Stimulated activated CD4-positive, alpha-beta T cell treated with anti-CD3 and anti-CD28 coated beads, Interleukin-2, amount 100 ng/mL, for 48 hours (primary cell): ENCODE data around the gene TCF12.

ENCODE experiments used
- DNase-seq, 2 donors: peaks; one replicate each; pipeline ENCODE4 v3.0.0-alpha.2; 2020

The TCF12 gene

DNA sequence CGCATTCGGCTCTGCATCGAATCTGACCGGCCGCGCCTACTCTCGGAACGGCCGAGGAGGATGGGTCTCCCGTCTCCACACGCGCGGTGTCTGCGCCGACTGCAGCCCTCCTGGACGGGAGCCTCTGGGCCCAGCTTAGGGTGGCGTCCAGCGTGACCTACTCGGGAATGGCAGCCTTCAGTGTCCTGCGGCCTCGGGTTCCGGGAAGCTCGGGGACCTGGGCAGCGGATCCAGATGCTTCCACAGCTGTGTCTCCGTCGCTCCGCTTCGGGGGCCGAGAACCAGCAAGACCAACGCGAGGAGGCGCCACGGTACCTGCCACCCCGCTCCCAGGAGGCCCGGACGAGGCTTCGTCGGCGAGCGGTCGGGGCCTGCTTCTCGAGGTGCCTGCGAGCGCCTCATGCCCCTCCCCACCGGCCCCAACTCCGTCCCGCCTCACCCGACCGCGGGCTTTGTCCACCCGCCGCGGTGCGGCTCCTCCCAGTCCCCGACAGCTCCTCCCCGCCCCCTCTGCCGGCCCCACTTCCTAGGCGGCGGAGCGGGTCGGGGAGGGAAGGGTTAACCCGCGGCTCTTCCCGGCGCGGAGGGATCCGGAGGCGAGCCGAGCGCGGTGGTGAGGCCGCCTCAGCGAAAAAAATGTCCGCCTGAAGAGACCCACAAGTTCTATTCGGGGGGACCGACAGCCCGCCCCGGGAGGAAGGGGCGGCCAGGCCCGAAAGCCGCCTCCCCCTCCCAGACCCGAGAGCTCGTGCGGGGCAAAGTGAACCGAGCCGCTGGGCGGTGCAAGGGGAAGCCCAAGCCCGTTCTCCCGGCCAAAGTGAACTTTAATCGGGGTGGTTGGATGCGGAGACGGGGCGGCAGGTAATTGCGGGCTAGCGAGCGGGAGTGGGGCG, at the start of gene TCF12:
Gene TCF12, plus strand, starts transcription at position 599 of the 893 bp plus-strand sequence. CDS start 1,270 bp downstream, outside the sequence.
- DNase-seq: peak; percentile 85

- DNase-seq: peak; percentile 43 to 50
Measured at GRCh38 chr15:56869573-56869972, 48.9 kb upstream of the TCF12 start.

DNA sequence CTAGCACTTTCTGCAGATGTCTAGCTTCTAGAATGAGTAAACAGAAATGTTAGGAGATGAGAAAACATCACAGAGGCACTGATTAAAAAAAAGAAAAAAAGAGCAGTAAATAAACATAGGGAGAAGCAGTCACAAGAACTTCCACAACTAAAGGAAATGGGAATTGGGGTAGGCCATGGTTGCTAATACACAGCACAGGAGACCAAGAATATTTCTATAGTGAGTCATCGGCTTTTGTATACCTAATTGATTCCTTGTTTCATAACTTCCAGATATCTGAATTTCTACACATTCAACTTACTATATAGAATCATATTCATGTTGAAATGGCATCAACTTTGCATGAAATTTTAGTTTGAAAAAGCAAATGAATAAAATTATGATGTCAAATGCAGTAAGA, 47.3 kb upstream of the TCF12 start:
- DNase-seq: no peak

GRCh38 chr15:56871867-56872266, 46.6 kb upstream of the TCF12 start:
- DNase-seq: no peak

DNA sequence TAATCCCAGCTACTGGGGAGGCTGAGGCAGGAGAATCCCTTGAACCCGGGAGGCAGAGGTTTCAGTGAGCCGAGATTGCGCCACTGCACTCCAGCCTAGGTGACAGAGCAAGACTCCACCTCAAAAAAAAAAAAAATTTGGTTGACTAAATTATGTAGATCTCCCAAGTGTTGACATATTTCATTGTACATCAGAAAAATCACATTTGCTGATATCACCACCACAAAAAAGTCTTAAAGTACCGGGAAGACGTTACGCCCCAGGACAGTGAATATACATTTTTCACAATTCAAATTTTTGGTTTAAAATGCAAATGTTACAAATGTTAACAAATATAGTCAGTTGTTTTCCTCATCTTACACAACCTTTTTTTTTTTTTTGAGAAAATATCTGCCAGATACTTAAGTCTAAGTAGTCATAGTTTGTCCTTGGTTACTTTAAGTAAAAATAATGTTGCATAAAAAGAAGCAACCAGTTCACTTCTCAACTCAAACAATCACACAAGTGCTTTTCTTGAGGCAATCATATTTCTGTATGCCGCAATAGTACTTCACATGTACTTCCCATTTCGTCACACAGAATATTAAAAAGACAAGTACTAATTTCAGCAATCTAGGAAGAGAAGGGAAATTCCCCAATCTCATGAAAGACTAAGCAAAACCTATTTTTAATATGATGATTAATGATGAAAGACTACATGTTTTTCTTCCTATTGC, 41.0 kb upstream of the TCF12 start:
- DNase-seq: no peak

GRCh38 chr15:56879502-56879901, 38.9 kb upstream of the TCF12 start:
- no peak for DNase-seq

GRCh38 chr15:56883088-56883487, 35.4 kb upstream of the TCF12 start:
- DNase-seq: no peak

DNA sequence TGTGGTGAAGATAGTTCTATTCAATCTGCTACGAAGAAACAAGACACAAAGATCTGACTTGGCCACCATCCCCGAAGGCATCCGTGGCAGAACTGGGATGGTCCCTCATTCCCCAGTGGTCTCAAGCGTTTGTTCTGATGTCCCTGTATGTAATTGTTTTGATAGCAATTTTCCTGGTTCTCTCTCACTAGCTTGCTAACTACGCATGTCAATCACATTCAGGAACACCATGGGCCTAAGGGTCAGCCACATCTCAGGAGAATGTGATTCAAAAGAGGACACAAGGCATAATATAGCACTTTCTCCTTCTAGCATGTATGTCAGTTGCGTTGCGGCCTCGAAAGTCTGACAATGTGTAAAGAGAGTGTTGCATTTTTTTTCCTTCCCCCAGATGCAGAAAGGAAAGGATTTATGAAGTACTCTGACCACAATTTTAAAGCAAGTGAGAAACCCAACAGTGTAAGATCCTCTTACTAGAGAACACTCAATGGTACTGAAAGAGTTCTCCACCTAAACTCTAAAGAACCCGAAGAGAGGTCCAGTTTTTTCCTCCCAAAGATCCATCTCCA, 32.0 kb upstream of the TCF12 start:
- DNase-seq: no peak

DNA sequence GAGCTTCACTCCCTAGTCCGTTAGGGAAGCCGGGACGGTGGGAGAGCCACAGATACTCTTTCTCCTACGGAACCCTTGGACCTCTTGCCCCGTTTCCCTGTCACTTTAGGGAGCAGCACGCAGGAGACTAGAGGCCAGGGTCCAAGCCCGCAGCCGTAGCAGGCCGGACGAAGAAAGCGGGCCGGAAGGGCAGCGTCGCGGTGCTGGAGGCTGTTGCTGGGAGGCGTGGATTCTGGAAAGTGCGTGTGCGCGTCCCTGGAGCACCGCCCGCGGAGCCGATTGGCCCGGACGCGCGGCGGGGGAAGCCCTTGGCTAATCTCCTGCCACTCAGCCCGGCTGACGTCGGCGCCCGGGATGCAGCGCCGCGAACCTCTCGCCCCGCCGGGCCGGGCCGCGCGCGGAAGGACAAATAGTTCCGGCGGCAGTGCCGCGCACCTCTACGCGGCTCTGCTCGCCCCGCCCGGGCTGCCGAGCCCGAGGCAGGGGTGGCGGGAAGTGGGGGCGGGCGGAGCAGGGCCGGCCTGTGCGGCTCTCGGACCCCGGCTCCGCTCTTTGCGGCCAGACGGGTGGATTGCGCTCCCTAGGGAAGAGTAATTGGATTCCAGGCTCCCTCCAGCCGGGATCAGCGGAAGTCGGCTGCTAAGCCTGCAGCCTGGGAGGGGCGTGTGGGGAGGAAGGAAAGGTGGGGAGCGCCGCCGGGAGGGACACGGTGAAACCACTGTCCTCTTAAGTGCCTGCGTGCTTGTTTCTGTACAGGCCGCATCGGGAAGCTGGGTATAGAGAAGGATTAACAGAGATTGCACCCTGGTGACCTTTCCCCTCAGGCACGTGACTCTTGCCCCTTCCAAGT, 31.3 kb upstream of the TCF12 start:
- peak; percentile 73 to 79 for DNase-seq

DNA sequence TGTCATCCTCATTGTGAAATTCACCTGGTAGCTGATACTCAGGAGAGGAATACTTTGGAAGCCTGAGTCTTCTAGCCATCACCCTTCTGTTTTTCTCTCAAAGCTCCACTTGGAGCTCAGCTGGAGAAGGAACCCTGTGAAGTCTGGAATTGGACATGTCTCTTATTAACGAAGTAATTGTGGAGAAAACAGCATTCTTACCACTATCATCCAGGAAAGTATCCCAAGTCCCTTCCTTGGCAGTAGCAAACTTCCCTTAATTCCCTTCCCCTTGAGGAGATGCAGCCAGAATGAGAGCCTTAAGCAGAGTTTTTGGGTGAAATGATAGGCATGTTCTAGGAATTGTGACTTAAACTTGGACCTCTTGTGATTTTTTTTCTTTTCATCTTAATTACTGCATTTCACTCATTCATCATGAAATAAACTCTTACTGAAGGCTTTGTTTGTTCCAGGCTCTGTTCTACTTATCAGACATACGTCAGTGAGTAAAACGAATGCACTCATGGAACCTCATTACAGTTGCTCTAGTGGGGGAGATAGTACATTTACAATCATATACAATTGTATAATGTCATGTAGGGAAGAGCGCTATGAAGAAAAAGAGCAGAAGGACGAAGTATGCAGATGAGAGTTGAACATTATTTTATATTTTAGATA, 30.5 kb upstream of the TCF12 start:
- DNase-seq: no peak

DNA sequence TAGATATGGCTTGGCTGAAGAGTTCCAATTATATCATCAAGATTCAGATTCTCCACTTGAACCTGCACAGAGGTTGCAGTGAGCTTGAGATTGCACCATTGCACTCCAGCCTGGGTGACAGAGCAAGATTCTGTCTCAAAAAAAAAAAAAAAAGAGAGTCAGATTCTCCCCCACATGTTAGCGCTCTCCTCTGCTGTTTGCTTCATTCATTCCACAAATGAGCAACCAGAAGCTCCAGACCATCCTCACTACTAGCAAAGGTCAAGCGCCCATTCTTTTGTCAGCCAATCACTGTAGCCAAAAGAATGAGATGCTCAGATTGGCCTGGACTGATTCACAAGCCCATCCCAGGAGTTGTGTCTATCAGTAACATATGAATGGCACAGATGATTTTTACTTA, 28.4 kb upstream of the TCF12 start:
- DNase-seq: no peak

DNA sequence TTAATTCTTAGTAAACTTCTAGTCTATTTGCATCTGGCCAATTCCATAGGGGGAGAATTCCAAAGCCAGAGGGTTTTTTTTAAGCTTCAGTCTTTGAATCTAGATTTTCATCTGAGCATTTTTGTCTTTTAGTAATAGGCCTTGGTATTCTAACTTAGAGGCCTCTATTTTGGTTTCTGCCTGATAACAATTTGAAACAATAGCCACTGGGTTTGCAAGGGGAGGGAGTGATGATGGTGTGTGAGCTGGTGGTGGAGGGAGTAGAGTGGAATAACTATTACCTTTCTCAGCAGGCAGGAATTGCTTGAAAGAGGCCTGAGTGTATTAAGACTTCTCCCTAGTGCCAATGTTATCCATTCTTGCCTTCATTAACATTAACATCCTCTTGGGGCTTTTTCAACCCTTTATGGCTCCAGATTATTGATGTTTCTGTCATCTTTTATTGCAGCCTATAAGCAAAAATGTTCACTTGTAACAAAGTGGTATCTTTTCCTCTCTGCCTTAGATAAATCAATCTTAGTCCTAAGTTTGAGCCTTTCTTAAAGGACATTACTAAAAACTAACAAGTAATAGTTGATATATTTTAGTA, 26.5 kb upstream of the TCF12 start:
- DNase-seq: no peak

DNA sequence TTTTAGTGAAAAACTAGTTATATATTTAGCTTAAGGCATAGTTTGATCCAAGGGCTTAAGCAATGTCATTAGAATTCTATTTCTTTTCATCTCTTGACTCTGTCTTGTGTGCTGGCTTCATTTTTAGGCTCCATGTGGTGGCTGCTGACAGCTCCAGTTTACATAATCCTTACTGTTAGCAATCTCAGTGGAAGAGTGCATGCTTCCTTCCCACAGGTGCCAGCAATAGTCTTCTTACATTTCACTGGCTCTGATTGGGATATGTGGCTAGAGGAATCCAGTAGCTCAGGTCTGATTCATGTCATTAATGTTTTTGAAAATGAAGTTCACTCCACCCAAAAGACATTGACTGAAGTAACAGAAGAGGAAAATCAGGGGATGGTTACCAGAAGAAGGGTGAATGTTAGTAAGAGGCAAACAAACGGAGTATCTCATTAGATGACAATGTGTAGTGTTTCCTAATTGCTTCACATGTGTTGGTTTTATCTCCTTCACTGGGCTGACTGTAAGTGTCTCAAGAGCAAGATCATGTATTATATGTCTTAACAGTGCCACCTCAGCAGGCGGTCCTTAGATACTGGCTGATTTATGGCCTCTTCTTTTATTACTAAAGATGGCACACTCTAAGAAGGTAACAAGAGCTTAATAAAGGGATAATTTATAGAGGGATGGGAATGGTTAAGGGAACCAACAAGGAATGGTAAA, 25.6 kb upstream of the TCF12 start:
- DNase-seq: no peak

GRCh38 chr15:56893364-56893678, 25.1 kb upstream of the TCF12 start:
- no peak for DNase-seq

- no peak for DNase-seq
Measured at GRCh38 chr15:56894601-56895000, 23.8 kb upstream of the TCF12 start.

GRCh38 chr15:56901931-56902330, 16.5 kb upstream of the TCF12 start:
- DNase-seq: no peak

DNA sequence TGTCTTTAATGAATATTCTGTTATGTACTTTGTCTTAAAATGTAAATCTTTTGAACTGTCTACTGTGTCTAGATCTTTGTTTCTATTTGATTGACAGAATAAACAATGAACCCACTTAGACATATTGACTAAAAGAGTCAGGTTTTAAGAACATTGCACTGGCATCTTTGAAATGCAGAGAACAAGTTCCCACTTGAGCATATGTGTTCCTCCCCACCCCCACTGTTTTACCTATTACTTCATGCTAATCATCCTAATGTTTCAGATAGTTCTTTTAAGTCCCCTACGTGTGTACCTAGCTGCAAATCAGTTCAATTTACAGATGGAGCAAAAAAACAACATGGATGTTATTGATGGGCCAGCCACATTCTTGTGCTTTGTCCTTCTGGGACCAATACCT, 11.7 kb upstream of the TCF12 start:
- no peak for DNase-seq

DNA sequence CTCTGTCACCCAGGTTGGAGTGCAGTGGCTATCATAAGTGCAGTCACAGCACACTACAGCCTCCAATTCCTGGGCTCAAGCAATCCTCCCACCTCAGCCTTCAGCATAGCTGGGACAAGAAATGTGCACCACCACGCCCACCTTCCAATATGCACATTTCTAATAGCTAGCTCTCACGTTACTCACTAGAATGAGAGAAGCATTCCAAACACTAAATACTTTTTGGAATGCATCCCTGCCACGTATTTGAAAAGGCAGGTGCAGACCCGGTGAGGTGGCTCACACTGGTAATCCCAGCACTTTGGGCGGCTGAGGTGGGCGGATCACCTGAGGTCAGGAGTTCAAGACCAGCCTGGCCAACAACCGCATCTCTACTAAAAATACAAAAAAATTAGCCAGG, 7.6 kb upstream of the TCF12 start:
- no peak for DNase-seq

- no peak for DNase-seq
Measured at GRCh38 chr15:56913241-56913640, 5.2 kb upstream of the TCF12 start.

DNA sequence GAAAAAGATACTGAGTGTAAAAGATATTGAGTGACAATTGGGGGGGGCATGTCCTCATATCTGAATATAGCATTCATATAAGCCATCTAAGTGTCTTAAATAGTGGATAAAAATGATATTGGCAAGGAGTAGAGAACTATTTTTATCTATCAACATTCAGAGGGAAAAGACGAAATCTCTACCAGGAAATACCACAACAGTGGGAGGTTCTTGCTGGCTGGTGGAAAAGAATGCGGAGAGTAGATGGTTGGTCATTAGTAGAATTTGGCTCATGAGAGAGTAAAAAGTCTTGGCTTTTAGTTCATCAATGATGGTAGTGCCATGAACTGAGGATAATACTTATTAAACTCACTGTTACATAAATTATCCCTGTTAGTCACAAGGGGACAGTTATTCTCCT, 4.8 kb upstream of the TCF12 start:
- DNase-seq: no peak

DNA sequence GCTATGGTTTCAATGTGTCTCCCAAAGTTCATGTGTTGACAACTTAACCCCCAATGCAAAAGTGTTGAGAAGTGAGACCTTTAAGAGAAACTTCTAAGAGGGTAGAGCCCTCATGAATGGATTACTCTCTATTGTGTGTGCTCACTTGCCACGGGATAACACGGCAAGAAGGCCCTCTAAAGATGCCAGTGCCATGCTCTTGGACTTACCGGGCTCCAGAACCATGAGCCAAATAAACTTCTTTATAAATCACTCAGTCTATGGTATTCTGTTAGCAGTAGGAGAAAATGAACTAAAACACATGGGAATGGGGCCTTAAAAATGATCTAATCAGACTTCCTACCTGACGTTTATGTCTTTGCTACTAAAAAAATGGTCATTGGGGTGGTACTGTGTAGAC, 2.6 kb upstream of the TCF12 start:
- DNase-seq: no peak
